Measurements from ENCODE around the gene KBTBD4.

The KBTBD4 gene

DNA sequence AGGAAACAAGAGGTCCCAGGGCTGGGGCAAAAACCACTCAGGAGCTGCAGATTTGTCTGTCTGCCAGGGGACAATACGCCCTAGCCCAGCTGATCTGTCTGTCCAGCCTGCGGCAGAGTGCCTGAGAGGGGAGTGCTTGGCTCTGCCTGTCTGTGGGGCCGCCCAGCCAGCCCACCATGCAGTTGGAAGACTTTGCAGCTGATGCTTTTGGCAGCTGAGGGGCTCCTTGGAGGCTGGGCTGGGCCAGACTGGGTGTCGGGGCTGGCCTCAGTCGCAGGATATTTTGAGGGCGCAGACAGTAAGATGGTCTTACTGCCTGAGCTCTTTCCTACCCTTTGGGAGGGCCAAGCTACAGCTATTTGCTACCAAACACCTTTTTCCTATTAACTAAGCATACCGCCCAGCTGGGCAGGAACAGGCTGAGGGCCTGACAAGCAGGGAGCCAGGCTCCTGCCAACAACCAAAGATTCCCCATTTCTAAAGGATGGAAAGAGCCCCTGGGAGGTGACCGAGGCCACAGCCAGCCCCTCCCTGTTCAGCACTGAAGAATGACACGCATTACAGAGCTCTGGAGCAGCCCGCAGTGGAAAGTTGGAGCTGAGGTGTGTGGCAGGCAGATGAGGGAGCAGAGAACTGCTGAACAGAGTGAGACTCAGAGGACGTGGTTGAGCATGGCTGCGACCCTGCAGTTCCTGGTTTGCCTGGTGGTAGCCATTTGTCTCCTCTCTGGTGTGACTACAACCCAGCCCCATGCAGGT lies 7.5 kb upstream of the KBTBD4 start, which contains the start of gene FAM180B:
Gene FAM180B, plus strand, starts transcription at position 581 of the 758 bp plus-strand sequence. Its CDS starts 91 bp downstream, at position 672.
- Histone ChIP-seq H3K4me2 (ENCODE audit: low read length) (no peak within 1 kb of the TSS), H3K27ac (ENCODE audit: low read depth, low read length) (no peak within 1 kb of the TSS), H3K4ac (ENCODE audit: low read depth, low read length) (no peak within 1 kb of the TSS), H3K4me3 (ENCODE audit: low read length) (no peak within 1 kb of the TSS), H2BK5ac (ENCODE audit: low read length) (no peak within 1 kb of the TSS), H3K9ac (ENCODE audit: low read length) (no peak within 1 kb of the TSS), H3K56ac (ENCODE audit: low read length) (no peak within 1 kb of the TSS), H3K79me2 (ENCODE audit: control insufficient read depth, insufficient read depth, low read length) (no peaks in the 10 kb centered on the region), H4K5ac (ENCODE audit: low read length) (no peak within 1 kb of the TSS), H3K27me3 (ENCODE audit: insufficient read depth, low read length, poor library complexity) (no peaks in the 10 kb centered on the region), H3K36me3 (ENCODE audit: control insufficient read depth, insufficient read depth, low read length) (peaks cover 12% of the 10 kb centered on the region), H4K8ac (ENCODE audit: low read depth, low read length) (no peak within 1 kb of the TSS), H3K23ac (ENCODE audit: low read length) (no peak within 1 kb of the TSS), H3K79me1 (ENCODE audit: low read length) (no peaks in the 10 kb centered on the region), H2AK5ac (ENCODE audit: low read length) (no peak within 1 kb of the TSS), H3K18ac (ENCODE audit: low read length) (no peak within 1 kb of the TSS), H2BK120ac (ENCODE audit: low read depth, low read length) (no peak within 1 kb of the TSS), H2BK15ac (replicated peaks; ENCODE audit: low read depth) (no peak within 1 kb of the TSS), H3K4me1 (ENCODE audit: control insufficient read depth, low read depth, low read length) (no peaks in the 10 kb centered on the region)
- DNase-seq, result no peak
- no CpG with 5 or more reads among the region's 12 CpGs for WGBS (ENCODE audit: extremely low coverage, insufficient coverage, low lambda C conversion rate)

- H3K27me3 ChIP-seq (ENCODE audit: insufficient read depth, low read length, poor library complexity), result no peaks in the 10 kb centered on the region
- H2BK5ac ChIP-seq (ENCODE audit: low read length), result no peak overlapping the region
- H4K8ac ChIP-seq (ENCODE audit: low read depth, low read length), result no peak overlapping the region
- no peak overlapping the region for H2AK5ac ChIP-seq (ENCODE audit: low read length)
- H3K79me1 ChIP-seq (ENCODE audit: low read length), result peaks cover 13% of the 10 kb centered on the region
- H3K56ac ChIP-seq (ENCODE audit: low read length), result no peak overlapping the region
- H3K4me1 ChIP-seq (ENCODE audit: control insufficient read depth, low read depth, low read length), result no peaks in the 10 kb centered on the region
- H3K4me2 ChIP-seq (ENCODE audit: low read length), result no peak overlapping the region
- H4K5ac ChIP-seq (ENCODE audit: low read length), result no peak overlapping the region
- DNase-seq, result no peak
- no CpG with 5 or more reads among the region's 5 CpGs for WGBS (ENCODE audit: extremely low coverage, insufficient coverage, low lambda C conversion rate)
- no peak overlapping the region for H3K9ac ChIP-seq (ENCODE audit: low read length)
- H3K79me2 ChIP-seq (ENCODE audit: control insufficient read depth, insufficient read depth, low read length), result peaks cover 13% of the 10 kb centered on the region
- no peak overlapping the region for H3K4me3 ChIP-seq (ENCODE audit: low read length)
- no peak overlapping the region for H3K27ac ChIP-seq (ENCODE audit: low read depth, low read length)
- no peak overlapping the region for H2BK15ac ChIP-seq (replicated peaks; ENCODE audit: low read depth)
- no peak overlapping the region for H3K18ac ChIP-seq (ENCODE audit: low read length)
- no peak overlapping the region for H2BK120ac ChIP-seq (ENCODE audit: low read depth, low read length)
- no peak overlapping the region for H3K23ac ChIP-seq (ENCODE audit: low read length)
- H3K36me3 ChIP-seq (ENCODE audit: control insufficient read depth, insufficient read depth, low read length), result peaks cover 14% of the 10 kb centered on the region
- H3K4ac ChIP-seq (ENCODE audit: low read depth, low read length), result no peak overlapping the region
These were observed 5.1 kb upstream of the KBTBD4 start for GRCh38 chr11:47583844-47584243.

DNA sequence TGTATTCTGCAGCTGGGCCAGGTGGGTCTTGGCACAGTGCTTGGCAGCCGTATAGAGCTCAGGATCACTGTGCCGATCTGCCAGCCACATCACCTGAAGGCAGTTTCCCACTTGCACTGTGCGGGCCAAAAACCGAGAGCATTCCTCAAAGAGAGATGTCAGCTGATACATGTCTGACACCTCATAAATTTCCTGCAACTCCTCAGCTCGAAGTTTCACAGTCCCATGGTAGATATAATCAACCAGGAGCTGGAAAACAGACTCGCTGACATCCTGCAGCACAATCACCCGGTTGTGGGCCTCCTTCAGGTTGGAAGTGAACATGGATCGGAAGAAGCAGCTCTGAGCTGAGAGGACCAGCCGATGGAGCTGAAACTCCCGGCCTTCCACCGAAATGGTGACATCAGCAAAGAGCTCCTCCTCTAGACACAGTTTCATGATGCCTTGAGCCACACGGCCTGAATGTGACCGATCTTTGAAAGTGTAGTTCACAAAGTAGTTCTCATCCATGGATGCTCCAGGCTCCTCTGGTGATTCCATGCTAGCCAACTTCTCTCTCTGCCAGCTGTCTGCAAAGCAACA lies 1.2 kb downstream of the KBTBD4 start:
- H2BK15ac ChIP-seq (replicated peaks; ENCODE audit: low read depth), result no peak overlapping the region
- H3K4me2 ChIP-seq (ENCODE audit: low read length), result no peak overlapping the region
- H4K5ac ChIP-seq (ENCODE audit: low read length), result no peak overlapping the region
- H3K36me3 ChIP-seq (ENCODE audit: control insufficient read depth, insufficient read depth, low read length), result peaks cover 11% of the 10 kb centered on the region
- H2AK5ac ChIP-seq (ENCODE audit: low read length), result no peak overlapping the region
- no peak overlapping the region for H3K23ac ChIP-seq (ENCODE audit: low read length)
- peaks cover 24% of the 10 kb centered on the region for H3K79me1 ChIP-seq (ENCODE audit: low read length)
- H3K4me3 ChIP-seq (ENCODE audit: low read length), result no peak overlapping the region
- H3K79me2 ChIP-seq (ENCODE audit: control insufficient read depth, insufficient read depth, low read length), result peaks cover 13% of the 10 kb centered on the region
- H3K9ac ChIP-seq (ENCODE audit: low read length), result peak overlapping the region; percentile 37
- peak; percentile 30 for DNase-seq
- H3K27ac ChIP-seq (ENCODE audit: low read depth, low read length), result no peak overlapping the region
- peaks cover 2% of the 10 kb centered on the region for H3K4me1 ChIP-seq (ENCODE audit: control insufficient read depth, low read depth, low read length)
- no CpG with 5 or more reads among the region's 13 CpGs for WGBS (ENCODE audit: extremely low coverage, insufficient coverage, low lambda C conversion rate)
- no peak overlapping the region for H2BK120ac ChIP-seq (ENCODE audit: low read depth, low read length)
- H4K8ac ChIP-seq (ENCODE audit: low read depth, low read length), result no peak overlapping the region
- no peak overlapping the region for H2BK5ac ChIP-seq (ENCODE audit: low read length)
- H3K18ac ChIP-seq (ENCODE audit: low read length), result no peak overlapping the region
- H3K4ac ChIP-seq (ENCODE audit: low read depth, low read length), result no peak overlapping the region
- no peaks in the 10 kb centered on the region for H3K27me3 ChIP-seq (ENCODE audit: insufficient read depth, low read length, poor library complexity)
- no peak overlapping the region for H3K56ac ChIP-seq (ENCODE audit: low read length)

DNA sequence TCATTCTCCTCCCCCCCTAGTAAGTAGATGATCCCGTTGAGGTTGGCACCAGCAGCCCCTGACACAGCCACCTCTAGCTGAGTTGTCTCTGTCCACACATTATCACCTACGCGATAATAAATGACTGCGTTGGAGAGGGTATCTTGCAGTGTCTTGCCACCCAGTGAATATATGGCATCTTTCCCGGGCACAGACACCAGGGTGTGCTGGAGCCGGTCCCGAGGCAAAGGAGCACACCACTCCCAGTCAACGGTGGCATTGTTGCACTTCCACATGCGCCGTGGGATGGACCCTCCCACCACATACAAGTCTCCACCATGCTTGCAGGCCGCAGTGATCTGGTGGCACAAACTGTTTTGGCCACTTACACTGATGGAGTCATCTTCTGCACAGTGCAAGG lies 5.4 kb downstream of the KBTBD4 start:
- Histone ChIP-seq H3K9ac (ENCODE audit: low read length) (no peak overlapping the region), H2BK120ac (ENCODE audit: low read depth, low read length) (no peak overlapping the region), H2BK5ac (ENCODE audit: low read length) (no peak overlapping the region), H4K8ac (ENCODE audit: low read depth, low read length) (no peak overlapping the region), H3K79me1 (ENCODE audit: low read length) (peaks cover 23% of the 10 kb centered on the region), H3K27me3 (ENCODE audit: insufficient read depth, low read length, poor library complexity) (no peaks in the 10 kb centered on the region), H4K5ac (ENCODE audit: low read length) (no peak overlapping the region), H2BK15ac (replicated peaks; ENCODE audit: low read depth) (no peak overlapping the region), H3K23ac (ENCODE audit: low read length) (no peak overlapping the region), H3K4me1 (ENCODE audit: control insufficient read depth, low read depth, low read length) (peaks cover 2% of the 10 kb centered on the region), H3K56ac (ENCODE audit: low read length) (no peak overlapping the region), H3K18ac (ENCODE audit: low read length) (no peak overlapping the region), H3K4ac (ENCODE audit: low read depth, low read length) (no peak overlapping the region), H2AK5ac (ENCODE audit: low read length) (no peak overlapping the region), H3K27ac (ENCODE audit: low read depth, low read length) (no peak overlapping the region), H3K79me2 (ENCODE audit: control insufficient read depth, insufficient read depth, low read length) (no peaks in the 10 kb centered on the region), H3K36me3 (ENCODE audit: control insufficient read depth, insufficient read depth, low read length) (peaks cover 13% of the 10 kb centered on the region), H3K4me3 (ENCODE audit: low read length) (no peak overlapping the region), H3K4me2 (ENCODE audit: low read length) (no peak overlapping the region)
- no peak for DNase-seq
- no CpG with 5 or more reads among the region's 11 CpGs for WGBS (ENCODE audit: extremely low coverage, insufficient coverage, low lambda C conversion rate)

- no peak overlapping the region for H3K9ac ChIP-seq (ENCODE audit: low read length)
- H3K4ac ChIP-seq (ENCODE audit: low read depth, low read length), result no peak overlapping the region
- H3K23ac ChIP-seq (ENCODE audit: low read length), result no peak overlapping the region
- H3K36me3 ChIP-seq (ENCODE audit: control insufficient read depth, insufficient read depth, low read length), result peaks cover 13% of the 10 kb centered on the region
- H4K8ac ChIP-seq (ENCODE audit: low read depth, low read length), result no peak overlapping the region
- H2BK5ac ChIP-seq (ENCODE audit: low read length), result no peak overlapping the region
- H3K4me1 ChIP-seq (ENCODE audit: control insufficient read depth, low read depth, low read length), result no peaks in the 10 kb centered on the region
- H3K56ac ChIP-seq (ENCODE audit: low read length), result no peak overlapping the region
- H2BK120ac ChIP-seq (ENCODE audit: low read depth, low read length), result no peak overlapping the region
- H3K79me1 ChIP-seq (ENCODE audit: low read length), result peaks cover 20% of the 10 kb centered on the region
- no peaks in the 10 kb centered on the region for H3K79me2 ChIP-seq (ENCODE audit: control insufficient read depth, insufficient read depth, low read length)
- H3K4me3 ChIP-seq (ENCODE audit: low read length), result no peak overlapping the region
- no peak overlapping the region for H3K4me2 ChIP-seq (ENCODE audit: low read length)
- H3K27me3 ChIP-seq (ENCODE audit: insufficient read depth, low read length, poor library complexity), result no peaks in the 10 kb centered on the region
- H3K18ac ChIP-seq (ENCODE audit: low read length), result no peak overlapping the region
- no peak overlapping the region for H2AK5ac ChIP-seq (ENCODE audit: low read length)
- H2BK15ac ChIP-seq (replicated peaks; ENCODE audit: low read depth), result no peak overlapping the region
- no peak overlapping the region for H3K27ac ChIP-seq (ENCODE audit: low read depth, low read length)
- WGBS (ENCODE audit: extremely low coverage, insufficient coverage, low lambda C conversion rate), result no CpG with 5 or more reads among the region's 8 CpGs
- no peak overlapping the region for H4K5ac ChIP-seq (ENCODE audit: low read length)
- no peak for DNase-seq
These were observed 6.0 kb downstream of the KBTBD4 start for GRCh38 chr11:47572715-47573255.

Data from mesendoderm (in vitro differentiated cells).